Measurements from ENCODE around the gene ECE1. TPM values are rescaled to one million over a fixed set of nuclear protein-coding genes. Genes with fewer than 3 reads are reported as not detected.
A peak's percentile ranks its signal among the peaks of the same experiment; 100 is the strongest.

Gene ECE1
- total and polyA plus RNA-seq, 10 of the 15 experiments (the other 5 are each of a cell fraction or from before 2014, with no cell fraction given) = 0.97 to 81.0 (median 37.0) TPM

- TF ChIP-seq HCFC1 (IDR thresholded peaks at IDR 0.05; ENCODE audit: low read length) (no peak), TARDBP (IDR thresholded peaks at IDR 0.05; ENCODE audit: borderline replicate concordance) (no peak), BCLAF1 (IDR thresholded peaks at IDR 0.05) (no peak), CUX1 (IDR thresholded peaks at IDR 0.05; ENCODE audit: insufficient replicate concordance, low read depth, low read length) (no peak), ZNF24 (IDR thresholded peaks at IDR 0.05) (no peak), SPI1 (IDR thresholded peaks at IDR 0.05; ENCODE audit: borderline replicate concordance, insufficient read depth, low read depth, low read length) (no peak), POLR2AphosphoS5 (IDR thresholded peaks at IDR 0.05; ENCODE audit: low read length) (0 out of 2 replicates have a peak, but pooled peaks have one; percentile 27), IRF4 (IDR thresholded peaks at IDR 0.05; ENCODE audit: low read depth, low read length) (0 out of 2 replicates have a peak, but pooled peaks have one; percentile 6), BHLHE40 (IDR thresholded peaks at IDR 0.05; ENCODE audit: borderline replicate concordance in 1 of 2, low read depth in 2 of 2, low read length in 1 of 2) (peak in 1 of 2 experiments; percentile 13; a peak in 1 of 4 replicates), TCF3 (IDR thresholded peaks at IDR 0.05; ENCODE audit: borderline replicate concordance, insufficient read depth, low read depth, low read length) (no peak), NBN (IDR thresholded peaks at IDR 0.05) (0 out of 2 replicates have a peak, but pooled peaks have one; percentile 9), CBFB (IDR thresholded peaks at IDR 0.05; ENCODE audit: low read depth) (peak; percentile 89), CHD1 (IDR thresholded peaks at IDR 0.05; ENCODE audit: low read depth, low read length) (no peak), NFIC (IDR thresholded peaks at IDR 0.05; ENCODE audit: low read depth, low read length) (peak; percentile 81; the same call in 1 of the 2 replicates), GABPA (IDR thresholded peaks at IDR 0.05; ENCODE audit: low read depth) (no peak), FOXK2 (IDR thresholded peaks at IDR 0.05) (no peak), ATF3 (IDR thresholded peaks at IDR 0.05; ENCODE audit: borderline replicate concordance, extremely low read depth, low read depth, low read length) (no peak), LARP7 (IDR thresholded peaks at IDR 0.05) (0 out of 2 replicates have a peak, but pooled peaks have one; percentile 48), CEBPB (IDR thresholded peaks at IDR 0.05; ENCODE audit: borderline replicate concordance in 1 of 2, low read depth in 2 of 2, low read length in 2 of 2) (no peak), BMI1 (IDR thresholded peaks at IDR 0.05; ENCODE audit: borderline replicate concordance) (no peak), GATAD2B (conservative IDR thresholded peaks at IDR 0.05; ENCODE audit: low read depth) (peak; percentile 86)
Observed at GRCh38 chr1:21324368-21325141, 34.3 kb upstream of the ECE1 start (continued).

Data from GM12878 (cell line).